ENCODE measurements around the gene SEMA3A. TPM values are rescaled to one million over a fixed set of nuclear protein-coding genes. Genes with fewer than 3 reads are reported as not detected.

The SEMA3A gene
- polyA plus RNA-seq, 2 donors = 0.35 to 0.64 TPM

GRCh38 chr7:84125654-84126053, 68.9 kb downstream of the SEMA3A start:
- 87 to 97% methylated on average over 2 of the region's 2 CpGs for whole genome bisulfite sequencing, 2 donors
- no peaks in the 10 kb centered on the region for H3K27me3 ChIP-seq (ENCODE audit: control insufficient read depth in 1 of 2, insufficient read depth in 2 of 2, low read length in 2 of 2)
- no peak overlapping the region for H3K27ac ChIP-seq (ENCODE audit: low read depth in 2 of 2, low read length in 1 of 2)
- no peaks in the 10 kb centered on the region for H3K9me3 ChIP-seq (ENCODE audit: control insufficient read depth in 2 of 2, insufficient read depth in 1 of 2, low read depth in 1 of 2, low read length in 1 of 2)
- H3K36me3 ChIP-seq (ENCODE audit: control insufficient read depth in 2 of 2, insufficient read depth in 2 of 2, low read length in 1 of 2) = no peaks in the 10 kb centered on the region
- no peaks in the 10 kb centered on the region for H3K4me1 ChIP-seq (ENCODE audit: control insufficient read depth in 2 of 2, insufficient read depth in 2 of 2, low read length in 1 of 2)
- no peak overlapping the region for H3K4me3 ChIP-seq (ENCODE audit: low read depth in 1 of 2, low read length in 2 of 2)

GRCh38 chr7:84123965-84124547, 70.5 kb downstream of the SEMA3A start:
- Histone ChIP-seq H3K27ac (ENCODE audit: low read depth in 2 of 2, low read length in 1 of 2) (no peak overlapping the region), H3K36me3 (ENCODE audit: control insufficient read depth in 2 of 2, insufficient read depth in 2 of 2, low read length in 1 of 2) (no peaks in the 10 kb centered on the region), H3K27me3 (ENCODE audit: control insufficient read depth in 1 of 2, insufficient read depth in 2 of 2, low read length in 2 of 2) (no peaks in the 10 kb centered on the region), H3K4me1 (ENCODE audit: control insufficient read depth in 2 of 2, insufficient read depth in 2 of 2, low read length in 1 of 2) (no peaks in the 10 kb centered on the region), H3K4me3 (ENCODE audit: low read depth in 1 of 2, low read length in 2 of 2) (no peak overlapping the region), H3K9me3 (ENCODE audit: control insufficient read depth in 2 of 2, insufficient read depth in 1 of 2, low read depth in 1 of 2, low read length in 1 of 2) (no peaks in the 10 kb centered on the region)
- 42 to 50% methylated on average over 5 of the region's 5 CpGs for WGBS, 2 donors

- Histone ChIP-seq H3K27me3 (ENCODE audit: control insufficient read depth in 1 of 2, insufficient read depth in 2 of 2, low read length in 2 of 2) (no peaks in the 10 kb centered on the region), H3K27ac (ENCODE audit: low read depth in 2 of 2, low read length in 1 of 2) (no peak overlapping the region), H3K36me3 (ENCODE audit: control insufficient read depth in 2 of 2, insufficient read depth in 2 of 2, low read length in 1 of 2) (no peaks in the 10 kb centered on the region), H3K4me3 (ENCODE audit: low read depth in 1 of 2, low read length in 2 of 2) (no peak overlapping the region), H3K4me1 (ENCODE audit: control insufficient read depth in 2 of 2, insufficient read depth in 2 of 2, low read length in 1 of 2) (no peaks in the 10 kb centered on the region), H3K9me3 (ENCODE audit: control insufficient read depth in 2 of 2, insufficient read depth in 1 of 2, low read depth in 1 of 2, low read length in 1 of 2) (no peaks in the 10 kb centered on the region)
- 88 to 90% methylated on average over 4 of the region's 4 CpGs for WGBS, 2 donors
Measured at GRCh38 chr7:84122582-84123360, 71.8 kb downstream of the SEMA3A start.

- 89 to 96% methylated on average over 6 of the region's 6 CpGs for WGBS, 2 donors
- Histone ChIP-seq H3K4me3 (ENCODE audit: low read depth in 1 of 2, low read length in 2 of 2) (no peak overlapping the region), H3K27ac (ENCODE audit: low read depth in 2 of 2, low read length in 1 of 2) (no peak overlapping the region), H3K4me1 (ENCODE audit: control insufficient read depth in 2 of 2, insufficient read depth in 2 of 2, low read length in 1 of 2) (no peaks in the 10 kb centered on the region), H3K9me3 (ENCODE audit: control insufficient read depth in 2 of 2, insufficient read depth in 1 of 2, low read depth in 1 of 2, low read length in 1 of 2) (no peaks in the 10 kb centered on the region), H3K27me3 (ENCODE audit: control insufficient read depth in 1 of 2, insufficient read depth in 2 of 2, low read length in 2 of 2) (no peaks in the 10 kb centered on the region), H3K36me3 (ENCODE audit: control insufficient read depth in 2 of 2, insufficient read depth in 2 of 2, low read length in 1 of 2) (no peaks in the 10 kb centered on the region)
Measured at GRCh38 chr7:84117304-84117703, 77.3 kb downstream of the SEMA3A start.

- Histone ChIP-seq H3K27ac (ENCODE audit: low read depth in 2 of 2, low read length in 1 of 2) (no peak overlapping the region), H3K9me3 (ENCODE audit: control insufficient read depth in 2 of 2, insufficient read depth in 1 of 2, low read depth in 1 of 2, low read length in 1 of 2) (no peaks in the 10 kb centered on the region), H3K27me3 (ENCODE audit: control insufficient read depth in 1 of 2, insufficient read depth in 2 of 2, low read length in 2 of 2) (no peaks in the 10 kb centered on the region), H3K4me1 (ENCODE audit: control insufficient read depth in 2 of 2, insufficient read depth in 2 of 2, low read length in 1 of 2) (no peaks in the 10 kb centered on the region), H3K4me3 (ENCODE audit: low read depth in 1 of 2, low read length in 2 of 2) (no peak overlapping the region), H3K36me3 (ENCODE audit: control insufficient read depth in 2 of 2, insufficient read depth in 2 of 2, low read length in 1 of 2) (no peaks in the 10 kb centered on the region)
- WGBS, 2 donors = 39 to 54% methylated on average over 9 of the region's 9 CpGs
Measured at GRCh38 chr7:84113906-84114850, 80.4 kb downstream of the SEMA3A start.

- Histone ChIP-seq H3K27ac (ENCODE audit: low read depth in 2 of 2, low read length in 1 of 2) (peak overlapping the region in 1 of 2 donors; percentile 47), H3K27me3 (ENCODE audit: control insufficient read depth in 1 of 2, insufficient read depth in 2 of 2, low read length in 2 of 2) (no peaks in the 10 kb centered on the region), H3K36me3 (ENCODE audit: control insufficient read depth in 2 of 2, insufficient read depth in 2 of 2, low read length in 1 of 2) (no peaks in the 10 kb centered on the region), H3K4me1 (ENCODE audit: control insufficient read depth in 2 of 2, insufficient read depth in 2 of 2, low read length in 1 of 2) (no peaks in the 10 kb centered on the region), H3K4me3 (ENCODE audit: low read depth in 1 of 2, low read length in 2 of 2) (no peak overlapping the region), H3K9me3 (ENCODE audit: control insufficient read depth in 2 of 2, insufficient read depth in 1 of 2, low read depth in 1 of 2, low read length in 1 of 2) (no peaks in the 10 kb centered on the region)
- 12 to 46% methylated on average over 2 of the region's 2 CpGs for WGBS, 2 donors
Measured at GRCh38 chr7:84113286-84113685, 81.3 kb downstream of the SEMA3A start.

GRCh38 chr7:84112771-84113170, 81.8 kb downstream of the SEMA3A start:
- no peak overlapping the region for H3K27ac ChIP-seq (ENCODE audit: low read depth in 2 of 2, low read length in 1 of 2)
- H3K4me3 ChIP-seq (ENCODE audit: low read depth in 1 of 2, low read length in 2 of 2) = no peak overlapping the region
- no peaks in the 10 kb centered on the region for H3K36me3 ChIP-seq (ENCODE audit: control insufficient read depth in 2 of 2, insufficient read depth in 2 of 2, low read length in 1 of 2)
- no peaks in the 10 kb centered on the region for H3K4me1 ChIP-seq (ENCODE audit: control insufficient read depth in 2 of 2, insufficient read depth in 2 of 2, low read length in 1 of 2)
- no peaks in the 10 kb centered on the region for H3K27me3 ChIP-seq (ENCODE audit: control insufficient read depth in 1 of 2, insufficient read depth in 2 of 2, low read length in 2 of 2)
- WGBS, 2 donors = 13 to 22% methylated on average over 1 of the region's 1 CpG
- H3K9me3 ChIP-seq (ENCODE audit: control insufficient read depth in 2 of 2, insufficient read depth in 1 of 2, low read depth in 1 of 2, low read length in 1 of 2) = no peaks in the 10 kb centered on the region

- no peaks in the 10 kb centered on the region for H3K27me3 ChIP-seq (ENCODE audit: control insufficient read depth in 1 of 2, insufficient read depth in 2 of 2, low read length in 2 of 2)
- H3K9me3 ChIP-seq (ENCODE audit: control insufficient read depth in 2 of 2, insufficient read depth in 1 of 2, low read depth in 1 of 2, low read length in 1 of 2) = no peaks in the 10 kb centered on the region
- no peak overlapping the region for H3K27ac ChIP-seq (ENCODE audit: low read depth in 2 of 2, low read length in 1 of 2)
- H3K36me3 ChIP-seq (ENCODE audit: control insufficient read depth in 2 of 2, insufficient read depth in 2 of 2, low read length in 1 of 2) = no peaks in the 10 kb centered on the region
- no peaks in the 10 kb centered on the region for H3K4me1 ChIP-seq (ENCODE audit: control insufficient read depth in 2 of 2, insufficient read depth in 2 of 2, low read length in 1 of 2)
- H3K4me3 ChIP-seq (ENCODE audit: low read depth in 1 of 2, low read length in 2 of 2) = no peak overlapping the region
Measured at GRCh38 chr7:84111842-84112241, 82.7 kb downstream of the SEMA3A start.

- H3K36me3 ChIP-seq (ENCODE audit: control insufficient read depth in 2 of 2, insufficient read depth in 2 of 2, low read length in 1 of 2) = no peaks in the 10 kb centered on the region
- no peak overlapping the region for H3K27ac ChIP-seq (ENCODE audit: low read depth in 2 of 2, low read length in 1 of 2)
- no peaks in the 10 kb centered on the region for H3K27me3 ChIP-seq (ENCODE audit: control insufficient read depth in 1 of 2, insufficient read depth in 2 of 2, low read length in 2 of 2)
- no peak overlapping the region for H3K4me3 ChIP-seq (ENCODE audit: low read depth in 1 of 2, low read length in 2 of 2)
- no peaks in the 10 kb centered on the region for H3K4me1 ChIP-seq (ENCODE audit: control insufficient read depth in 2 of 2, insufficient read depth in 2 of 2, low read length in 1 of 2)
- WGBS, 2 donors = 76 to 80% methylated on average over 3 of the region's 3 CpGs
- H3K9me3 ChIP-seq (ENCODE audit: control insufficient read depth in 2 of 2, insufficient read depth in 1 of 2, low read depth in 1 of 2, low read length in 1 of 2) = no peaks in the 10 kb centered on the region
Measured at GRCh38 chr7:84110400-84110799, 84.2 kb downstream of the SEMA3A start.

Data from esophagus (tissue), 2 donors.